Testis (tissue), 3 donors: ENCODE results near the gene SERPINA1. TPM values are rescaled to one million over a fixed set of nuclear protein-coding genes. Genes with fewer than 3 reads are reported as not detected.
A peak's percentile ranks its signal among the peaks of the same experiment; 100 is the strongest.
"Not testable (repeated sequence)": the region's sequence is repeated elsewhere in the genome, so short reads cannot be mapped to it uniquely, and the experiment has no call there.

ENCODE experiments used
- DNase-seq: peaks from one replicate; pipeline ENCODE4 v3.0.0-alpha.2; 2019
- H3K27ac ChIP-seq, 2 donors: fragments of 200-600 bp; sonication (generic); one replicate each; pipeline ENCODE4 v1.5.1; 2019
- H3K27me3 ChIP-seq: fragments of 200-600 bp; sonication (generic); one replicate; pipeline ENCODE4 v1.5.1; 2019
- H3K36me3 ChIP-seq: fragments of 200-600 bp; sonication (generic); one replicate; pipeline ENCODE4 v1.5.1; 2017; ENCODE audit warnings: low read depth; ENCODE audit errors: missing control alignments
- H3K4me1 ChIP-seq: fragments of 200-600 bp; sonication (generic); one replicate; pipeline ENCODE4 v1.5.1; 2019
- H3K4me3 ChIP-seq, 2 donors: fragments of 200-600 bp; sonication (generic); one replicate each; pipeline ENCODE4 v1.5.1; 2017 to 2019
- H3K9me3 ChIP-seq: fragments of 200-600 bp; sonication (generic); one replicate; pipeline ENCODE4 v1.5.1; 2017
- CTCF ChIP-seq, 3 experiments: fragments of 450-650 bp in 2 of 3; fragments of 200-600 bp in 1 of 3; sonication (generic) in 1 of 3; IDR thresholded peaks; one replicate each; pipeline ENCODE4 v1.5.1; 2016 to 2019; ENCODE audit warnings: antibody characterized with exemption in 3 of 3, mild to moderate bottlenecking in 2 of 3, moderate library complexity in 1 of 3
- POLR2A ChIP-seq: fragments of 450-650 bp; IDR thresholded peaks from one replicate; pipeline ENCODE4 v1.6.1; 2017; ENCODE audit warnings: antibody characterized with exemption, mild to moderate bottlenecking, moderate library complexity
- WGBS, 2 donors: methylation state at CpG; one replicate each; pipeline ENCODE4 v1.1.5; 2018; 5-methylcytosine and 5-hydroxymethylcytosine counted together
- intact Hi-C: fragments of 100-400 bp; cut with DNase I; formaldehyde crosslinking; loops from one replicate; pipeline ENCODE4 v1.15.1; 2023; ENCODE audit warnings: low total_unique reads
- polyA plus RNA-seq: library from polyadenylated mRNA; stranded (reverse); fragments of 350-450 nt; fragmentation: Illumina TruSeq; extraction: RNeasy Lipid Tissue Mini Kit (QIAGEN cat#74804); gene quantifications from one replicate; pipeline ENCODE4 v1.2.3, GENCODE V29; 2014; ENCODE audit warnings: low read depth, low replicate concordance; ENCODE audit not compliant: insufficient read depth
- total RNA-seq, 2 donors: library from RNA; depleted of rRNA; stranded (reverse); fragments of >200 nt; gene quantifications; one replicate each; pipeline ENCODE4 v1.2.3, GENCODE V29; 2016

SERPINA1 gene
- total and polyA plus RNA-seq, 3 donors from 2014 or later = 1.0 to 123 (median 2.2) TPM

- Histone ChIP-seq H3K27me3 (no peaks in the 10 kb centered on the region), H3K9me3 (no peaks in the 10 kb centered on the region), H3K27ac (no peak overlapping the region), H3K4me1 (peaks cover 3% of the 10 kb centered on the region), H3K36me3 (no peaks in the 10 kb centered on the region), H3K4me3 (no peak overlapping the region)
- TF ChIP-seq CTCF (IDR thresholded peaks at IDR 0.05) (peak; percentile 31 to 69 (median 68)), POLR2A (no peak)
- intact Hi-C loops = no loop called here
- 8 to 13% methylated on average over 13 of the region's 13 CpGs for WGBS, 2 donors
- peak; percentile 90 for DNase-seq
Measured at GRCh38 chr14:94423453-94424056, 35.2 kb upstream of the SERPINA1 start.

- TF ChIP-seq POLR2A (no peak), CTCF (IDR thresholded peaks at IDR 0.05) (no peak)
- Histone ChIP-seq H3K4me1 (peaks cover 3% of the 10 kb centered on the region), H3K9me3 (no peaks in the 10 kb centered on the region), H3K27ac (no peak overlapping the region), H3K36me3 (no peaks in the 10 kb centered on the region), H3K27me3 (no peaks in the 10 kb centered on the region), H3K4me3 (no peak overlapping the region)
- WGBS, 2 donors = 72 to 83% methylated on average over 2 of the region's 2 CpGs
- DNase-seq = no peak
- intact Hi-C loops = no loop called here
Measured at GRCh38 chr14:94421316-94421715, 32.9 kb upstream of the SERPINA1 start.

- H3K4me3 ChIP-seq, intact Hi-C loops, H3K27me3 ChIP-seq, H3K9me3 ChIP-seq, H3K27ac ChIP-seq, H3K36me3 ChIP-seq, DNase-seq, H3K4me1 ChIP-seq: not testable (repeated sequence)
- WGBS, 2 donors = 82 to 86% methylated on average over 3 of the region's 3 CpGs
Measured at GRCh38 chr14:94417497-94418205, 29.2 kb upstream of the SERPINA1 start.

- Histone ChIP-seq H3K27me3 (no peaks in the 10 kb centered on the region), H3K4me1 (no peaks in the 10 kb centered on the region), H3K36me3 (no peaks in the 10 kb centered on the region), H3K4me3 (no peak overlapping the region), H3K9me3 (no peaks in the 10 kb centered on the region), H3K27ac (no peak overlapping the region)
- no peak for TF ChIP-seq CTCF (IDR thresholded peaks at IDR 0.05)
- TF ChIP-seq POLR2A = no peak
- intact Hi-C loops = no loop called here
- no peak for DNase-seq
- WGBS, 2 donors = 81 to 83% methylated on average over 8 of the region's 8 CpGs
Measured at GRCh38 chr14:94412671-94413638, 24.6 kb upstream of the SERPINA1 start.

- H3K9me3 ChIP-seq = no peaks in the 10 kb centered on the region
- no peak overlapping the region for H3K27ac ChIP-seq
- H3K4me1 ChIP-seq = no peaks in the 10 kb centered on the region
- H3K4me3 ChIP-seq = no peak overlapping the region
- no peaks in the 10 kb centered on the region for H3K36me3 ChIP-seq
- no peaks in the 10 kb centered on the region for H3K27me3 ChIP-seq
- 39 to 41% methylated on average over 1 of the region's 1 CpG for WGBS, 2 donors
- no peak for DNase-seq
- TF ChIP-seq CTCF (IDR thresholded peaks at IDR 0.05) = no peak
- TF ChIP-seq POLR2A = no peak
- intact Hi-C loops = no loop called here
Measured at GRCh38 chr14:94411638-94412037, 23.2 kb upstream of the SERPINA1 start.

GRCh38 chr14:94409430-94409829 is 21.0 kb upstream of the SERPINA1 start:
- DNase-seq, H3K4me3 ChIP-seq, H3K9me3 ChIP-seq, H3K27ac ChIP-seq, H3K36me3 ChIP-seq, H3K4me1 ChIP-seq, intact Hi-C loops, H3K27me3 ChIP-seq: not testable (repeated sequence)
- 87 to 92% methylated on average over 5 of the region's 5 CpGs for WGBS, 2 donors
